Hindlimb muscle (tissue), 1 donor: ENCODE results near the gene SSUH2. TPM values are rescaled to one million over a fixed set of nuclear protein-coding genes. Genes with fewer than 3 reads are reported as not detected.

ENCODE experiments used
- DNase-seq: peaks from one replicate; pipeline ENCODE4 v3.0.0-alpha.2; 2013
- polyA plus RNA-seq: library from polyadenylated mRNA; unstranded; fragments of 120-200 nt; gene quantifications from one replicate; pipeline ENCODE4 v1.2.1, GENCODE V29; 2013; ENCODE audit not compliant: insufficient read length

Gene SSUH2
- polyA plus RNA-seq, 1 donor, result 2.9 TPM

DNA sequence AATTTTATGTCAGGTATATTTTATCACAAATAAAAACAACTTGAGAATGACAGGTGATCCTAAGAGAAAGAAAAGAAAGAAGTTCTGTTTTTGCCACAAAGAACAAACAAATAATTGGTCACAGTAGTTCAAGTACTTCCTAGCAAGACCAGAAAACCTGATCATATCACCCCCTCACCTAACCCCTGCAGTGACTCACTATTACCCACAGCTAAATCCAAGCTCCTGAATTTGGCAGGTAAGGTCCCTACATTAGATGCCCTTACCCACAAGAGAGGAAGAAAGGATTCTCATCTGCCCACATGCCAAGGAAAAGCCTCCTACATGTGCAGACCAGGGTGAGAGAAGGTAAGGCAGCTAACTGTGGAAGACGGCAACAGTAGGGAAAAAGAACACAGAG lies 4.4 kb downstream of the SSUH2 start:
- no peak for DNase-seq

- DNase-seq, result no peak
Measured at GRCh38 chr3:8639659-8640000, 5.0 kb downstream of the SSUH2 start.

DNA sequence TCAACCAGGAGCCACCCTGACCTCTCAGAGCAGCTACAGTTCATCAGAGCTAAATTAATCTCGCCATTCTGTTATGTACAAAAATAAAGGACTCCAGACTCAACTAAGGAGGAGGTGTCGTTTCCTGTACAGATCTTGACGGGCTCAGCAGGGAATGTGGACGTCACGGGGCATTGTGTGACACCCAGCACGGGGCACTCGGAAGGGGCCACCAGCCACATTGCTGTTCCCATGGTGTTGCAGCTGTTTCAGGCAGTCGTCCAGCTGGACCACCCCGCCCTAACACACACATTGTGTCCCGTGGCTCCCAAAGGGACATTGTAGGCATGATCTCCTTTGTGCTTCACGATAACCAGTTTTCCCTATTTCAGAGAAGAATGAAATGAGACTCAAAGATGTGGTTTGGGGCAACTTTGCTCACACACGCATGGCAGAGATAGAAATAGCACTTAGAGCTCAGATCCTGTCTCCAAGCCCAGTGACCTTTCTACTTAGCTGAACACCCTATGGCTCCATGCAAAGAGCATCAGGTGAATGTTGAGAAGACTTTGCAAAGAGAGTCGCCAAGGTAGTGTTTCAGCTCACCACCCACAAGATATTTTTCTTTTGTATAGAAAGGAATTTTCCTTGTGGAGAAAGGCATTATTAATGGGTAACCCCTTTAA lies 5.5 kb downstream of the SSUH2 start:
- DNase-seq, result no peak

DNA sequence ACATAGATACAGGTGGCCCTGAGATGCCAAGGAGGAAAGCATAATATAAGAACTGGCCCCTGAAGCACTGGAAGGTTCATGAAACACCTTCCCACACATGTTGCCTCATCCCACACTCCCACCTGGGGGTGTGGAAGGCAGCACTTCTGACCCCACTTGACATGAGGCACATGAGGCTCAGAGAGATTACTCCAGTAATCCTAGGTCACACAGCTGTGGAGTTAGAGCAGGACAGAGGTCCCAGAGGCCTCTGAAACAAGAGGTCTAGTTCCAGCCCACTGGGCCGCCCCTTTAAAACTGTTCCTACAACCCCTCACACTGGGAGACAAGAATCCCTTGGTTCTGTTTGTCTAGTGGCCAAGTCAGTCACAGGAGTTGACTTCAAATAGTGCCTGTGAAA lies 7.2 kb downstream of the SSUH2 start:
- DNase-seq, result no peak

GRCh38 chr3:8635631-8636030 lies 9.0 kb downstream of the SSUH2 start:
- DNase-seq, result no peak

GRCh38 chr3:8635125-8635524 lies 9.5 kb downstream of the SSUH2 start:
- no peak for DNase-seq

DNA sequence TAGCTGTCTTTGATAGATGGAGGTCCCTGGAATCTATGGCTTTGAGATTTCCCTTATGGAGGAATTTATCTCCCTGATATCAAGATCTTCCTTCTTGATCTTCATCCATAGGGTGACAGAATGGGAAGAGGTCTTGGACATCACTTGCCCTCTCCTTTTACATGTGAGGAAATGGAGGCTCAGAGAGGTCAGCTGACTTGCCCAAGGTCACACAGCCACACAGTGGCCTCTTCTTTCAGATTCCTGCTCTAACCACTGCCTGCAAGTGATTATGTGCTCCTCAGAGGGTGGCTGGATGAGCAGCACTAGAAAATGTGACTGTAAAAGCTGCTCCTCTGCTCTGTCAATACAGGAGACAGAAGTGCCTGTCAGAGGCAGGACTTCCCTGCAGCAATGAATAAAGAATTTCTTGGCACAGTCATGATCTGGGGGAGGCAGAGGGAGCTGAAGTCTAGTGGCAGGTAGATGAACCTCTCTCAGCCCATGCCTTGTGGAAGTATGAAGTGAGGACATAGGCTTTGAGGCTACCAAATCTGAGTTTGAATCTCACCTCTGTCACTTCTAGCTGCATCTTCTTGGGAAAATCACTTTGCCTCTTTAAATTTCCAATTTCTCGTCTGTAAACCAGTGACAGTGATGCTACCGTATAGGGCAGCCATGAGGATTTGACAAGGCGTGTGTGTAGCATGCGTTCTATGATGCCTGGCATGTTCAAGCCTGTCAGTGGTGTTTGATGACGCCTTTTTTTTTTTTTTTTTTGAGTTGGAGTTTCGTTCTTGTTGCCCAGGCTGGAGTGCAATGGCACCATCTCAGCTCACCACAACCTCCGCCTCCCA lies 12.0 kb downstream of the SSUH2 start:
- no peak for DNase-seq

GRCh38 chr3:8631661-8632060 lies 12.9 kb downstream of the SSUH2 start:
- no peak for DNase-seq

DNA sequence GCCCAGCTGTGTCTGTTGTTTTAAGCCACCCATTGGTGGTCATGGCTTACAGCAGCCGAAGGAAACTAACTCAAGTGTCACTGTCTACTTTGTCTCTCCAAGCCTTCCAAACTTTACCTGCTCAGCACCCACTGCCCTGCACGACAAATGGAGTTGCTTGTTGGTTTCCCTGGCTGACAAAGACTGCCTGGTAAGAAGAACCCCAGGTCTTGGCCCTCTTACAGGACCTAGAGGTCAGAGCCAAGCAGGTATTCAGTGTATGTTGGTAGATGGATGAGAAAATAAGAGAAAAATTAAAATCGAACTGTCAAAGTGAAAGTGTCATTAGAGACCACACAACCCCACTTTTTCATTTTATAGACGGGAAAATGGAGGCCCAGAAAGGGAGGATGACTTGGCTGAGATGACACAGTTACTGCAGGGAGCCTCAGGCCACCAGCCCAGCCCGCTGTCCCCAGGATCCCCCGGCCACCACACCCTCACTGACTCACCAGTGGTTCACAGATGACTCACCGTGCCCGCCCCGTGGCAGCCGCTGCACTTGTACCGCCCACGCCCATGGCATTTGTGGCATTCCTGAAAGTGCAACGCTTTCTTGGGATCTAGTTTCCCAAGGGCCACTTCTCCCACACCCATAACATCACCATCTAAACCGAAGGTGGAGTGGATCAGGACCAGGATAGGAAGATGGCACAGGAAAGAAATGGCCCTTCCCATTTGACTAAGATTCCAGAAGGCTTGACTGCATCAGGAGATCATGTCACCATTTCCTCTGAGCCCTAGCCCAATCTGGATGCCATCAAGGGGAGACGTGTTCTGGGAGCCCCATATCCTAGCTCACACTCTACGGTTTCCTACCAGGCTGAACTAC lies 15.2 kb downstream of the SSUH2 start:
- no peak for DNase-seq

- DNase-seq, result no peak
Measured at GRCh38 chr3:8627949-8628348, 16.6 kb downstream of the SSUH2 start.

- no peak for DNase-seq
Measured at GRCh38 chr3:8627201-8627940, 17.2 kb downstream of the SSUH2 start.

DNA sequence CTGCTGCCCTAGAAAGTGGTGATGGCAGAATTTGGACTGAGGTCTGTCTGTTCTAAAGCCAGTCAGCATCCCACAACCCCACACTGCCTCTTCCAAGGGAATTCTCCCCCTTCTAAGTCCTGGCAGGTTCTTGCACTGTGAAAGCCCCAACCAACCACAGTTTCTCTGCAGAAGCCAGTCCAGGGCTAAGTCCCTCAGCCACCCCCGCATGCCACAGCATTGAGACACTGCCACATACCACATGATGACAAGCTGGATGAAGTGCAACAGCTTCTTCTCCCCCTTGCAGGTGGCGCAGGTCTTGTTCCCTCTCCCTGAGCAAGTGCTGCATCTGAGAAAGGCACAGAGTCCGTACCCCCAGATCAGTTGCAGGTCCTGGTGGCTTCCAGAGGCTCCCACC lies 18.6 kb downstream of the SSUH2 start:
- DNase-seq, result no peak

DNA sequence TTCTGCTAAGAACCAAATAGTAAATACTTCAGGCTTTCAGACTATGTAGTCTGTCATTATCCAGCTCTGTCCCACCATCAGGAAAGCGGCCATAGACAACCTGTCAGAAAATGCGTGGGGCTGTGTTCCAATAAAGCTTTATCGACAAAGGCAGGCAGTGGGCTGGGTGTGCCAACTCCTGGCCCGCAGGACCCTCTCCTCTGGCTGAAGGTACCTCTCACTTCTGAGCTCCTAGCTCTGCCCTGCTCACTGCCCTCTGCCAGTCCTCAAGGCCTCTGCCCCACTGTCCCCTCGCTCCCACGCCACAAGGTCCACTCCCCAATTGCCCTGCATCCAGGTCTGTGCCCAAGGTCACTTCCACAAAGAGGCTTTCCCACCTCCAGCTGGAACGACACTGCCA lies 20.0 kb downstream of the SSUH2 start:
- no peak for DNase-seq

DNA sequence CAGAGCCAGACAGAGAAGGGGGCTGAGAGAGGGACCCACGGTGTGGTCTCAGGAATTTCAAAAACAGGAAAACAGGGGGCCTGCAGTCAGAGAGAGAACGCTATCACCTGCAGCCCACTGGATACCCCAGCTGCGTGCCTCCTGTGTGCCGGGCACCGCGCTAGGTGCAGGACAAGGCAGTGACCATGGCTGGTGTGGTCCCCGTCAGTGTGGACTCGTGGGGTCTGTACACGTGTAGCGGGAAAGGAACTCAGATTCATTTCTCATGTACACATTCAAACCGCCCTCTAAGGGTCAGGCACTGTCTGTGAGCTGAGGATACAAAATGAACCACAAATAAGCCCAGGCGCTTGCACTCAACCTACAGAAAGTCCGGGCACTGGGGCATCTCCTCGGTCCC lies 20.9 kb downstream of the SSUH2 start:
- DNase-seq, result no peak

DNA sequence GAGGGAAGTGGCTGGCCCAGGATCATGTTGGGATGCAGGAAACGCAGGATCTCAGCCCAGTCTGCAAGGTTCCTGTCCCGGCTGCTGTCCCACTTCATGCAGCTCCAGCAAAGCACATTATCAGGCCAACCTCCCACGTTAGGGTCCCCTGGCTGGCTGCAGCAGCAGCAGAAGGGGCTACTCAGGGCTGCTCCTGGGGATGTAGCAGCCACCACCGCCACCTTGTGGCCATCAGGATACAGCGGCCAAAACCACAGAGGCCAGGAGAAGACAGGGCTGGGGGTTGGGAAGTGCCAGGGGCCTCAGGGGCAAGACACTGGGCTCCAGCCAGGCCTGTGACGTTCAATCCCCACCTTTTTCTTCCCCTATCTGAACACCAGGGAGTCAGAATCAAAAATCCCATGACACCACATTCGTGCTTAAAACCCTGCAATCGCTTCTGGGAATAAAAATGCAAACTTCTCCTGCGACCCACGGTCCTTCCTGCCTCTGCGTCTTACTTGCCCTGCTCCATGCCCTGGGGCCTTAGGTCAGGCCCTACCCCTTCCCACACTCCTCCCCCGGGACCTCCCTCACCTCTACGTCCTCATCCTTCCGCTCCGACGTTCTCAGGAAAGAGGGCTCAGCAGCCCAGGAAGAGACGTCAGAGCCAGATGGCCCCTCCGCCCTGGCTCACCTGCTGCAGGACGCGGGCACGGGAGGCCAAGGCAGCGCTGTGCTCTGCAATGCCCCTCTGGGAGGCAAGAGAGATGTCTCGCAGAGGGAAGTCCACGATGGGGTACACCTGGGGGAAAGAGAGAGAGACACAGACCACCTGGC lies 21.5 kb downstream of the SSUH2 start:
- DNase-seq, result peak; percentile 76

- DNase-seq, result no peak
Measured at GRCh38 chr3:8621872-8622271, 22.7 kb downstream of the SSUH2 start.

DNA sequence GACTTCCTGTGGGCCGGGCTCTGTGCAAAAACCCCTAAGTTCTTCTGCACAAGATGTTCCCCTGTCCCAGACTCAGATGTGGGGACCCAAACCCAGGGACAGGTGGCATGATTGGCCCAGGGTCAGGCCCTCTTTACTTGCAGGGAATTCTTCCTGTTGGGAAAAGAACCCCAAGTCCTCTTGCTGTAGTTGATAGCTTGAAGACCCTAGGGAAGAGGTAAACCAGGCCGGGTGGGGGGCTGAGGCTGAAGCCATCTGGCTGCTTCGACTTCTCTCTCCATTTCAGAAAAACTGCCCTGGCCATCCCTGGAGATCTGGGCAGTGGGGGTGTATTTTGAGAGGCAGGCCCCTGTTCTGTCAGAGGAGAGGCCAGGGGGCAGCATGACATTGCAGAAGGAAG lies 23.5 kb downstream of the SSUH2 start:
- no peak for DNase-seq

DNA sequence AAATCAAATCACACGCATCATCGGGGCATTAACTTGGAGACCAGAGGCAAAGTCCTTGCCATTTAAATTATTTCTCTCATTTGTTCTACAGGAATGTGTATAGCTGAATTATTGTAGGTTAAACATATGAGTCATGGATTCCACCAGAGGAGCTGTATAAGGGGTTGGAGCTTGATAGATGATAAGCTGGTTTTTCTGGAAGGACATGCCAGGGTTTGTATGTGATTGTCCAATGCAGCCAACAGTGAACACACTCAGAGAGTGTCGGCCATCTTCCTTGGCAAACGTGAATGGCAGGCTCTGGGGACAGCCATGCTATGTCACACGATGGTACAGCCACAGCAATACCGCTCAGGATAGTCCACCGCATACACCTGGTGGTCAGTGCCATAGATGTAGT lies 25.1 kb downstream of the SSUH2 start:
- no peak for DNase-seq

DNA sequence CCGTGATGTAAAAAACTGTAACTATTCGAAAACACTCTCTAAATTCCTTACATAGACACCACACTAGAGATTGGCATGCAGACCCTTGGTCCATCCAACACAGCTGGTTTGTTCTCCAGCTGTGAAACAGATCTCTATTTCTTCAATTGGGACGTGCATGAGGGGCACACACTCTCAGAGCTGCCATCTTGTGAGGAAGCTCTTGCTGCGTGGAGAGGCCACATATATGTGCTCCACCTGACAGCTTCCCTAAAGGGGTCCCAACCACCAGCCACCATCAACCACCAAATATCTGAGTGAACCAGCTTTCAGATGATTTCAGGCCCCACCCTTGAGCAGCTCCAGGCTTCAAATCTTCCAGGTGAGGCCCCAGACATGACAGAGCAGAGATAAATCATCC lies 25.6 kb downstream of the SSUH2 start:
- no peak for DNase-seq

GRCh38 chr3:8617921-8618320 lies 26.7 kb downstream of the SSUH2 start:
- DNase-seq, result no peak

GRCh38 chr3:8610951-8611350 lies 33.6 kb downstream of the SSUH2 start:
- DNase-seq, result no peak
